ENCODE data around the gene OAS2. TPM values are rescaled to one million over a fixed set of nuclear protein-coding genes. Genes with fewer than 3 reads are reported as not detected.
"Not testable (repeated sequence)": the region's sequence is repeated elsewhere in the genome, so short reads cannot be mapped to it uniquely, and the experiment has no call there.

OAS2 gene
- total RNA-seq, 3 donors from 2014 or later (not counting 1 experiment from before 2014, with no cell fraction given): 29.0 to 56.3 (median 48.2) TPM

DNA sequence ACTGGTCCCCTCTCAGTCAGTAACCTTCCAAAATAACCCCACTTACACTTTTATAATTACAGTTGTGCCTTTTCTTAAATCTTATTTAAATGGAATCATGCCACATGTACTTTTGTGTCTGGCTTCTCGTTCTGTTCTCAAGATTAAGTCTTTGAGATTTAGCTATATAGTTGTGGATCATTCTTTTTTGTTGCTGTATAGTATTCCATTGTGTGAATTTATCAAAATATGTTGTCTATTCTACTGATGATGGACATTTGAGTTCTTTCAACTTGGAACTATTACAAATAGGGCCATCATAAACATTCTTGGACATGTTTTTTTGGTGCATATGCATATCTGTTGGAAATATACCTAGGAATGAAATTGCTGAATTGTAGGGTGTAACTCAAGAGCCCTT lies 31.0 kb upstream of the OAS2 start:
- TF ChIP-seq CTCF (IDR thresholded peaks at IDR 0.05): no peak
- no peaks in the 10 kb centered on the region for H3K36me3 Mint-ChIP-seq
- intact Hi-C loops (cut with micrococcal nuclease): no loop called here
- 0% methylated on average over 1 of the region's 1 CpG for WGBS (ENCODE audit: insufficient coverage)
- Histone ChIP-seq H3K4me1 (ENCODE audit: control insufficient read depth, insufficient read depth, low read length) (no peaks in the 10 kb centered on the region), H3K27ac (ENCODE audit: low read length) (no peak overlapping the region), H3K27me3 (ENCODE audit: control insufficient read depth, insufficient read depth, low read length) (no peaks in the 10 kb centered on the region), H3K9me3 (ENCODE audit: control insufficient read depth, insufficient read depth, low read length) (no peaks in the 10 kb centered on the region), H3K4me3 (ENCODE audit: low read length) (no peak overlapping the region), H3K36me3 (ENCODE audit: control insufficient read depth, insufficient read depth, low read length) (peaks cover 43% of the 10 kb centered on the region)
- DNase-seq (no peak), ATAC-seq (no peak)
- H3K9me3 Mint-ChIP-seq: no peaks in the 10 kb centered on the region
- no peaks in the 10 kb centered on the region for H3K27me3 Mint-ChIP-seq (ENCODE audit: low read depth in 2 of 2)
- no peak overlapping the region for H3K27ac Mint-ChIP-seq
- no peak overlapping the region for H3K4me3 Mint-ChIP-seq
- H3K4me1 Mint-ChIP-seq: no peaks in the 10 kb centered on the region

DNA sequence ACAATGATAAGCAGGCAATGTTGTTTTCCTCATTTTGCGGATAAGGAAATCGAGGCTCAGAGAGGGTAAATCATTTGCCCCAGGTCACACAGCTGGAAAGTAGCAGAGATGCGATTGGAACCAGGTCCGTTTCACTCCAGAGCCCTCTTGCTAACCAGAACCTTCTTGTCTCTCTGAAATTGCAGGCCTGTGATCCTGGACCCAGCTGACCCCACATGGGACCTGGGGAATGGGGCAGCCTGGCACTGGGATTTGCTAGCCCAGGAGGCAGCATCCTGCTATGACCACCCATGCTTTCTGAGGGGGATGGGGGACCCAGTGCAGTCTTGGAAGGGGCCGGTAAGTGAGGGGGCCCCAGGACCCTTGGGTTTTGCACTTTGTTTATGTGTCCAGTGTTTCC lies 30.6 kb upstream of the OAS2 start:
- no peak overlapping the region for H3K27ac ChIP-seq (ENCODE audit: low read length)
- TF ChIP-seq CTCF (IDR thresholded peaks at IDR 0.05): no peak
- intact Hi-C loops (cut with micrococcal nuclease): no loop called here
- no peaks in the 10 kb centered on the region for H3K9me3 ChIP-seq (ENCODE audit: control insufficient read depth, insufficient read depth, low read length)
- no peak for ATAC-seq
- no peak overlapping the region for H3K27ac Mint-ChIP-seq
- 98% methylated on average over 5 of the region's 5 CpGs for WGBS (ENCODE audit: insufficient coverage)
- H3K36me3 ChIP-seq (ENCODE audit: control insufficient read depth, insufficient read depth, low read length): peaks cover 43% of the 10 kb centered on the region
- H3K4me1 Mint-ChIP-seq: no peaks in the 10 kb centered on the region
- H3K27me3 Mint-ChIP-seq (ENCODE audit: low read depth in 2 of 2): no peaks in the 10 kb centered on the region
- DNase-seq: no peak
- no peak overlapping the region for H3K4me3 Mint-ChIP-seq
- no peaks in the 10 kb centered on the region for H3K27me3 ChIP-seq (ENCODE audit: control insufficient read depth, insufficient read depth, low read length)
- H3K4me1 ChIP-seq (ENCODE audit: control insufficient read depth, insufficient read depth, low read length): no peaks in the 10 kb centered on the region
- H3K36me3 Mint-ChIP-seq: no peaks in the 10 kb centered on the region
- no peak overlapping the region for H3K4me3 ChIP-seq (ENCODE audit: low read length)
- peaks cover 0 to 3% of the 10 kb centered on the region in 2 donors for H3K9me3 Mint-ChIP-seq

- Histone ChIP-seq H3K4me3 (ENCODE audit: low read length) (no peak overlapping the region), H3K9me3 (ENCODE audit: control insufficient read depth, insufficient read depth, low read length) (no peaks in the 10 kb centered on the region), H3K4me1 (ENCODE audit: control insufficient read depth, insufficient read depth, low read length) (no peaks in the 10 kb centered on the region), H3K36me3 (ENCODE audit: control insufficient read depth, insufficient read depth, low read length) (peaks cover 43% of the 10 kb centered on the region), H3K27me3 (ENCODE audit: control insufficient read depth, insufficient read depth, low read length) (no peaks in the 10 kb centered on the region), H3K27ac (ENCODE audit: low read length) (no peak overlapping the region)
- DNase-seq (no peak), ATAC-seq (no peak)
- H3K27me3 Mint-ChIP-seq (ENCODE audit: low read depth in 2 of 2): no peaks in the 10 kb centered on the region
- H3K4me1 Mint-ChIP-seq: no peaks in the 10 kb centered on the region
- intact Hi-C loops (cut with micrococcal nuclease): no loop called here
- H3K9me3 Mint-ChIP-seq: peaks cover 0 to 4% of the 10 kb centered on the region in 2 donors
- H3K4me3 Mint-ChIP-seq: no peak overlapping the region
- WGBS (ENCODE audit: insufficient coverage): 96% methylated on average over 7 of the region's 7 CpGs
- no peak for TF ChIP-seq CTCF (IDR thresholded peaks at IDR 0.05)
- no peak overlapping the region for H3K27ac Mint-ChIP-seq
- H3K36me3 Mint-ChIP-seq: no peaks in the 10 kb centered on the region
Observed at GRCh38 chr12:112948806-112949205, 29.5 kb upstream of the OAS2 start.

DNA sequence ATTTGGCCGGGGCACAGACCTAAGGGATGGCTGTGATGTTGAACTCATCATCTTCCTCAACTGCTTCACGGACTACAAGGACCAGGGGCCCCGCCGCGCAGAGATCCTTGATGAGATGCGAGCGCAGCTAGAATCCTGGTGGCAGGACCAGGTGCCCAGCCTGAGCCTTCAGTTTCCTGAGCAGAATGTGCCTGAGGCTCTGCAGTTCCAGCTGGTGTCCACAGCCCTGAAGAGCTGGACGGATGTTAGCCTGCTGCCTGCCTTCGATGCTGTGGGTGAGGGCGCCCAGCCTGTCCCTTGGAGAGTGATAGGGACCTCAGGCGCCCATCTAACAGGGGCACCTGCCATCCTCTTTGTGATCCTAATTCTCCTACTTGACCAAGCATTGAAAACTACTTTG lies 27.6 kb upstream of the OAS2 start:
- intact Hi-C loops (cut with micrococcal nuclease): no loop called here
- no peak overlapping the region for H3K27ac ChIP-seq (ENCODE audit: low read length)
- H3K9me3 ChIP-seq (ENCODE audit: control insufficient read depth, insufficient read depth, low read length): no peaks in the 10 kb centered on the region
- Mint-ChIP-seq H3K27me3 (ENCODE audit: low read depth in 2 of 2) (no peaks in the 10 kb centered on the region), H3K9me3 (peaks cover 0 to 4% of the 10 kb centered on the region in 2 donors), H3K36me3 (no peaks in the 10 kb centered on the region), H3K4me1 (no peaks in the 10 kb centered on the region), H3K4me3 (no peak overlapping the region), H3K27ac (no peak overlapping the region)
- 97% methylated on average over 11 of the region's 11 CpGs for WGBS (ENCODE audit: insufficient coverage)
- no peak overlapping the region for H3K4me3 ChIP-seq (ENCODE audit: low read length)
- DNase-seq (no peak), ATAC-seq (no peak)
- H3K36me3 ChIP-seq (ENCODE audit: control insufficient read depth, insufficient read depth, low read length): peaks cover 35% of the 10 kb centered on the region
- H3K4me1 ChIP-seq (ENCODE audit: control insufficient read depth, insufficient read depth, low read length): no peaks in the 10 kb centered on the region
- TF ChIP-seq CTCF (IDR thresholded peaks at IDR 0.05): no peak
- no peaks in the 10 kb centered on the region for H3K27me3 ChIP-seq (ENCODE audit: control insufficient read depth, insufficient read depth, low read length)

- H3K27ac ChIP-seq (ENCODE audit: low read length); H3K4me3 Mint-ChIP-seq; H3K4me1 ChIP-seq (ENCODE audit: control insufficient read depth, insufficient read depth, low read length); intact Hi-C loops (cut with micrococcal nuclease); H3K36me3 ChIP-seq (ENCODE audit: control insufficient read depth, insufficient read depth, low read length); H3K9me3 ChIP-seq (ENCODE audit: control insufficient read depth, insufficient read depth, low read length); H3K4me3 ChIP-seq (ENCODE audit: low read length); H3K9me3 Mint-ChIP-seq; DNase-seq; H3K27me3 ChIP-seq (ENCODE audit: control insufficient read depth, insufficient read depth, low read length); ATAC-seq; H3K27ac Mint-ChIP-seq; H3K27me3 Mint-ChIP-seq (ENCODE audit: low read depth in 2 of 2): not testable (repeated sequence)
- H3K4me1 Mint-ChIP-seq: peaks cover 6 to 13% of the 10 kb centered on the region in 2 donors
- WGBS (ENCODE audit: insufficient coverage): 97% methylated on average over 3 of the region's 4 CpGs
- peaks cover 19% of the 10 kb centered on the region for H3K36me3 Mint-ChIP-seq
Observed at GRCh38 chr12:112957125-112957524, 21.2 kb upstream of the OAS2 start.
